C1 segment of cervical spinal cord (tissue), 14 donors: ENCODE results near the gene TMEM108.

Experiments used
- DNase-seq, 14 donors: peaks; one replicate each; lab custom pipeline; 2025; lab: John Stamatoyannopoulos, UW

The TMEM108 gene

DNA sequence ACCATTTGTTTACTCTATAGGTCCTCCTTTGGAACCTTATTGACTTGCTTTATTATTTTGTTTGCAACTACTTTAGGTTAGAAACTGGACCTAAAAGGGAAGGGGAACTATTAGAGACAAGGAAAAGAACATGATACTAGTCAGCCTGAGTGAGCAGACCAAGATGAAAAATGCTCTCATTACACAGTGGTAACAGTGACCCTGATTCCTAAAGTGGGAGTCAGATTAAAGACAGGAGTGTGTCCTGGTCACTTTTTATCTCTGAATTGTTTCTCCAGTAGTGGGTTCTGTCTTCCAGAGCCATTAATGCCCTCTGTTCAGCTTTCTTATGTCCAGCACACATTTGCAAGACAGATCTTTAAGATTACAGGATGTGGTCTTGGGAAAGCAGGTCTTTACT lies 124.1 kb downstream of the TMEM108 start:
- DNase-seq: no peak

DNA sequence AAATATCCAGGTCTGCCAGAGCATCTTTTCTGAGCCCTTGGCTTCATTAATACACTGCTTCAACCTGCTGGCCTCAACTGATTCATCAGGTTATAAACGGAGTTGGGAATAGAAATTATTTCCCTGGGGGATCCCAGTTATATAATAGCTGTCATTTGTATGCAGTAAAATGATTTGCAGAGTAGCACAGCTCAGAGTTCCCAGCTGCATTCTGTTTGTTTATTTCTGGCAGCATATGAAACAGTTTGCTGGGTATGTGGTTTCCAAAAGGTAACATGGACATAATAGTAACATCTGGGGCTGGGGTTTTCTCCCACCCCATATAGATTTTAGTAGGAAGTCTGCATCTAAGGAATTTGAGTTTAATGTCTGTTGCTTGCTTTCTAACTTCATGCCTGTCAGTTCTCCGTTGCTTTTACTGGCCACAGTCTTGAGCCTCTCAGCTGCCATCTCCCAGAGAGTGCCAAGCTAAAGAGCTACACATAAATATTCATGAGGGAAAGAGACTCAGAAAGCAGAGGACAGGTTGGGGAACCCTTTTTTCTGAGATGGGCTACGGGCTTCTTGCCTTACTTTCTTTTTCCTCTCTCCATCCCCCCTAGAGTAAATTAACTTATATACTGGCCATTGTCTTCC lies 124.6 kb downstream of the TMEM108 start:
- DNase-seq: peak in 2 of 14 donors; percentile 17 to 38

DNA sequence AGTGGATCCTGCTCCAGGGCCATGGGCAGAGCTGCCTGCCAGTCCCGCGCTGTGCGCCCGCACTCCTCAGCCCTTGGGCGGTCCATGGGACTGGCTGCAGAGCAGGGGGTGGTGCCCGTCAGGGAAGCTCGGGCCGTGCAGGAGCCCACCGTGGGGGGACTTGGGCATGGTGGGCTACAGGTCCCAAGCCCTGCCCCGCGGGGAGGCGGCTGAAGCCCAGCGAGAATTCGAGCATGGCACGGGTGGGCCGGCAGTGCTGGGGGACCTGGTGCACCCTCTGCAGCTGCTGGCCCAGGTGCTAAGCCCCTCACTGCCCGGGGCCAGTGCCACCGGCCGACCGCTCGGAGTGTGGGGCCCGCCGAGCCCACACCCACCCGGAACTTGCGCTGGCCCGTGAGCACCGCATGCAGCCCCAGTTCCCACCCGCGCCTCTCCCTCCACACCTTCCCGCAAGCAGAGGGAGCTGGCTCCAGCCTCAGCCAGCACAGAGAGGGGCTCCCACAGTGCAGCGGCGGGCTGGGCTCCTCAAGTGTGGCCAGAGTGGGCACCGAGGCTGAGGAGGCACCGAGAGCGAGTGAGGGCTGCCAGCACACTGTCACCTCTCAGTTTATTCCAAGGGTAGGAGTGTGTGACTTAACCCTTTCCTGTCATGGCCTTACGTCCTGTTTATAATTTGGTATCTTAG lies 129.3 kb downstream of the TMEM108 start:
- DNase-seq: no peak

DNA sequence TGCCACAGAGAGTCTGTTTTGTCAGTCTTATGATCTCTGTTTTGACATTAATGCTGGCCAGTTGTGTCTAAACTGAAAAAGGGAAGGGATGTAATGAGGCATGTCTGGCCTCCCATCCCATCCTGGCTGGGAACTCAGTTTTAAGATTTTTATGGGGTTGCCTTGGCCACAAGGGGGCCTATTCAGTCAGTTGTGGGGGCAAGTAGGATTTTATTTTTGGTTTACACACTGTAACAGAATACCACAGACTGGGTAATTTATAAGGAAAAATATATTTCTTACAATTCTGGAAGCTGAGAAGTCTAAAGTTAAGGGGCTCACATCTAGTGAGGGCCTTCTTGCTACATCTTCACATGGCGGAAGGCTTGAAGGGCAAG lies 129.8 kb downstream of the TMEM108 start:
- DNase-seq: no peak

DNA sequence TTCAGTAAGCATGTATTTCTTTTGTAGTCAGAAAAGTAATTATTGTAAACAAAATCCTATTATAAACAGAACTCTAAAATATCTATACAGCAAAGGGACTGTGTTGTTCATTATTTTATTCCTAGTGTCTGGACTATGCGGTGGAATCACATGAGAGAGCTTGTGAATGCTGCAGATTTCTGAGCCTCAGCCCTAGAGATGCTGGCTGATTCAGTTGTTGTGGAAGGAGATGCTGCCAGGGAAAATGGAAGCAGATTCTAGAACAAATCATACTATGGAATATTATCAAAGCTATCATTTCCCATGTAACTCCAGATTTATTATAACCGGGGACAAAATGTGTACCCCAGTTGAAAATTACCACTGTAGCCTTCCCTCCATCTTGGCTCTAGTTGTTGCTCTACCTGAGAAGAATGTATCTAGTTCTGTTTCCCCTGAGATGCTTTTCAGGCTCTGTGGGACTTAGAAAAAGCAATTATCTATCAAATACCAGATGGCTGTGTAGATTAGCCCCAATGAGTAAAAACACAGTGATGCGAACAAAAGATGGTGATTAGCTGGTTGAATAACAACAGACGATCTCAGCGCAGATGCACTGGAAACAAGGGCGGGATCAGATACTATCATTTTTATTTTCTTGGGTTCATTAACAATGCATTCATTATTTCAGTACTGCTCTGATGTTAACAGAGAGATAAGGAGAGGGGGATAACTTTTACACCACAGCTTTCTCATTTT lies 131.3 kb downstream of the TMEM108 start:
- DNase-seq: no peak

DNA sequence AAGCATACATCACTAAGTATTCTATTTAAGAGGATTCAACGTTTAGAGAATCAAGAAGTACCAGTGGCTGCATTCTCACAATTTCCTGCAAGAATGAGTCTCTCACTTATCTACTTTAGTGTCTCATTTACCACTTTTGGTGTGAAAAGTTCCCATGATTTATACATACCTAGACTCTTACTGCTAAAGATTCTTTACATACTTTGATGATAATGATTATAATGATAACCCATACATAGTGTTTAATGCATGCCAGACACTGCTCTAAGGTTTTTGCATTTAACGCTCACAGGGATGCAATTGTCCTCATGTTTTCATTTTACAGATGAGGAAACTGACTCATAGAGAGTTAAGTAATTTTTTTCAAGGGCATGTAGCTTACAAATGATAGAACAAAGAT lies 133.6 kb downstream of the TMEM108 start:
- no peak for DNase-seq

DNA sequence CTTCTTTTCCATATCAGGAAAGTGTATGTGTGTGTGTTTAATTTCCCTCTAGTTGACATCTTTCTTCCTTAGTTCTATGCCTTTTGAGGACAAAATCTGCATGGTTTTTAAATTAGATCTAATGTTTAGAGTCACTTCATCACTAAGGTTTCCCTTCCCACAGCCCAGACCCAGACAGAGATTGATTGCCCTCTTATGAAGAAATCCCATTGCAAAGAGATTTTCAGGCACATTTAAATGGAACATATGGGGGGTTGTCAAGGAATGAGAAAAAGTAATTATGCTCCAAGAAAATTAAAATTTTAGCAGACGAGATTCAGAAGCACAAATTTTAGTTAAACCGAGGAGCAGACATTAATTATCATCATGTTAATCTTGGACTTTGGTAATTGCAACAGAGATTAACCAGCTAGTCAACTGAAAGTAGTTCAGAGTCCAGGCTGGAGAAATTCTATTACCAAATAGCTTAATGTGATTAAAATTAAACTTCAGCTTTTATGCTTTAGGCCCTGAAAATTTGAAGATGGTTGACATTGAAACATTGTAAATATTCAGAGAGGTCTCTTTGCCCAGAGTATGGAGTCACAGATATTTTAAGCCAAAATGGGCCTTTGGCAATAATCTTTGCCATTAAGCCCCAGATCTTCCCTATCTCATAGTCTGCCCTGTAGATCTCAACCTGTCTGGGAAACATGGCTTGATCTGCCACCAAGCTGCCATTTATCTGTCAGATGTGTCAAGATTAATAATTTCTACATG lies 143.4 kb downstream of the TMEM108 start:
- no peak for DNase-seq

DNA sequence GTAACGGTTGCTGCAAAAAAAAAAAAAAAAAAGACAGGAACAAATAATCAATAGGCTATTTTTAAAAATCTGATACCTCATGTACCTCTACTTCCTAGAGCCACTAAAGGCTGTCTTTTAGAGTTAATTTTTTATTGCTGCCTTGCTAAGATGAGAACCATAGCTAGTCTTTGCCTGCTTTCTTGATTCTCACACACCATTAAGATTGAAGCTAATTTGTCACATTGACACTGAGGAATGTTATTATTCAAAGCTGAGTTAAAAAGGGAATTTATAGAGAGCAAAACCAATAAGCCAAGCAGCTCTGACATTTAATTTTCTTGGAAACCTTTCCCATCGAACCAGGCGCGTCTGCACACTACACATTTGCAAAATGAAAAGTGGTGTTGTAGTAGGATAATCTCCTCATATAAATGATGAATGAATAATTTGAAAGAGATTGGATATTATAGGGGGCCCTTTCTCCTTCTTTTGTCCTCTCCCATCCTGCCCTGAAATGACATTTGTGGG lies 149.7 kb downstream of the TMEM108 start:
- DNase-seq: no peak

DNA sequence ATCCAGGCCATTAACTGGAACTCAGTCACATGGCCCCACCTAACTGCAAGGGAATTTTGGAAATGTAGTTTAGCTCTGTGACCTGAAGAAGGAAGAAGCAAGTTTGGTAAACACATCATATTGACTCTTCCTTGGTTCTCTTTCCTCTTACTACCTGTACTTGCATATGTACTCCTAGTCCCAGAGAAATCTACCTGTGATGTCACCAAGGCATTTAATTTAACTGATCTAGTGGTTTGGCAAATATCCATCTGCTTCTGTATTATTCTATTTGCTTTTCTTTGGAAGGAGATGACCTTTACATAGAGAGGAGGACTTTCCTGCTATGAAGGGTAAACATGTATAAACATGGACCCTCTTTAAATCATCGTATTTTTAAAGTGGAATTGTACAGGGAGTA lies 150.8 kb downstream of the TMEM108 start:
- no peak for DNase-seq

DNA sequence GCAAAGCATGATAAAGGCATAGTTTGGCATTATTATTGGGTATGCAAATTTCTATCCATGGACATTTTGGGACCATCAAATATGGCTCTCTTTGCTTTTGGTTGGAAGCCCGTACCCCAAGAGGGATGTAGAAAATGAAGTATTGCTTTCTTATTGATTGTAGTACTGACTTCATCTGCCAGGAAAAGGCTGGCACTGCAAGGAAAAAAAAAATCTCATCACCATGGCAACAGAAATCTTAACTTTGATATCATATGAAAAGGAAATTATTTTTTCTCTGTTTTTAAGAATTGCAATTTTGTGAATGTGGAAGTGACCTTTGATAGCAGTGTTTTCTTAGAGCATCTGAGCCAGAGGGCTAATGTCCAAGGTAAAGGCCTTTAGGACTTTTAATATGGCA lies 151.7 kb downstream of the TMEM108 start:
- DNase-seq: no peak

DNA sequence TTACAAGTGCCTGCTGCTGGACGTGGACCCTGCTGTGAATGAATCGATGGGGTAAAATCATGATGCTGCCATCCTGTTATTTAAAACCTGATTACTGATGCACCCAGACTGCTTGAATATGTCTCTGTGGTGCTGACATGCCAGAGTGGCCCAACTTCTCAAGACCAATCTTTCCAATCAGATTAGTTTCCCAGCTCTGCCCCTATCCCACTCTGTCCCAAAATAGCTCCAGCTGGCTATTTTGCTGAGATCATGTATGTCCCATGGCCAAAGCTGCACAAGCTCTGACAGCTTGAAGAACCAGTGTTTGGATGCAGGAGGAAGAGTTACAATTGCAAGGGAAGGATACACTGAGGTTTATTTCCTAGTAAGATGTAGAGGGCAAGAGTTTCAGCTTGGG lies 153.6 kb downstream of the TMEM108 start:
- DNase-seq: no peak

DNA sequence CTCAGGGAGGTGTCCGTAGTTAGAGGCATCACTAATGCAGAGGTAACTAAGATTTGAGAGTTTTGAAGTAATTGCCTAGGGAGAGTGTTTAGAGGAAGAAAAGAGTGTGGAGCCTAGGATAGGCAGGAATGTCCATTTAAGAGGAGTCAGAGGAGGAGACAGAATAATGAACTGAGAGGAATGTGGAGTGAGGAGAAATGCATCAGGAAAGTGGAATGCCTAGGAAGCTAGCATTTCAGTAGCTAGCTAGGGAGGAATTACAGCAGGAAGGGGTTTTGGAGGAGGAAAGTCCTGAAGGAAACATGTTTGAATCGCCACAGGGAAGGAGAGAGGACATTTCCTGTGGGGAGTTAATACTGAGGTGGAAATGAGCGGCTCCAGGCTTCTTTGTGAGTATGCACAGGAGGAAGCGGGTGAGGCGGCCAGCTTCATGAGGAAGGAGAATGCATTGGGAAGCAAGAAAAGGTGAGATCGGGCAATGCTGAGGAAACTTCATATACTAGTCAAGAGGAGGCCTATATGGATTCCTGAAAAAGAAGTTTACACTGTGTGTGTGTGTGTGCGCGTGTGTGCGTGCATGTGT lies 154.3 kb downstream of the TMEM108 start:
- no peak for DNase-seq

DNA sequence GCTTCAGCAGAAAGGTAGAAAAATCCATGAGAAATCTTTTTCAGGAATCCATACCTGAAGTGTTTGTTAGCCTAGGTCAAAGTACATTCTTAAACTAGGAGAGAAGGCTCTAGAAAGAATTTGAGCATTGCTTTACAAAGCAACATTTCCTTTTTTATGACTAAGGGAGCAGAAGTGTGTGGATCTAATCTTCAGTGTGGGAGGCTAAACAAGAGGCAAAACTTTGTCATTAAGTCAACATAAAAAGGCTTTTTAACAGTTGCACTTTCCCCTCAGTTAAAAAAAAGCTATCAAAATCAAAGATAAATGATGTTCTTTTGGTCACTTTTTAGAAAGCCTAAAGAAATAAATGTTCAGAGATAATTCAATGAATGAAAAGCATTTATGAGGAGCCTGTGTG lies 154.8 kb downstream of the TMEM108 start:
- no peak for DNase-seq

DNA sequence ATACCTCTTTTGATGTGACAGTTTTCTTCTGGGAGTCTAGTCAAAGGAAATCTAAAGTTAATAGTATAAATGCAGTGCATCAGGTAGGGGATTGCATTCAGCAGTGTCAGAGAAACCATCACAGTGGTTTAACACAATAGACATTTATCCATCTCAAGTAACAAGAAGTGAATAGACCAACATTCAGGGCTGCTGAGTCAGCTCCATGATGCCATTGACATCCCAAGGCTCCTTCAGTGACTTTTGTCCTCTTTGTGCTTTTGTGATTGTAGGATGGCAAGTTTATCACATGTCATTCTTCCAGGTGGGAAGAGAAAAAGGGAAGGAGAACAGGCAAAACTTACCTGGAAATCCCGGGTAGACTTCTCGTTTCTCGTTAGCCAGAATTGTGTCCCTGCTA lies 158.3 kb downstream of the TMEM108 start:
- DNase-seq: no peak

DNA sequence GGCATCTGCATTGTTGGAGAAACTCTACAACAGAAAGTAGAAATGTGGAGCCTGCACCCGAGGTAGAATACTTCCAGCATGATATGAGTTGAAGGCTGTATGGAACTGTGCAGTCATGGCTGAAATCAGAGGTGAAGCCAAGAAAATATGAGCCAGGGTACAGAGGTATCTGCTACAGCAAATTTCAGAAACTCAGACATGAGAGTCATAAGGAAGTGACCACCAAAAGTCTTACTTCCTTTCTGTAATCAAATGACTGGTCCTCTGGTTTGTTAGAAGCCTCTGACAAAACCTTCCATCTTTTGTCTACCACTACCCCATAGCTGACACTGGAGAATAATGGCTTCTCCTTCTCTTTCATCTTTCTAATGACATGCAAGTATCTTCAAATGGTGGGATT lies 159.4 kb downstream of the TMEM108 start:
- DNase-seq: no peak

DNA sequence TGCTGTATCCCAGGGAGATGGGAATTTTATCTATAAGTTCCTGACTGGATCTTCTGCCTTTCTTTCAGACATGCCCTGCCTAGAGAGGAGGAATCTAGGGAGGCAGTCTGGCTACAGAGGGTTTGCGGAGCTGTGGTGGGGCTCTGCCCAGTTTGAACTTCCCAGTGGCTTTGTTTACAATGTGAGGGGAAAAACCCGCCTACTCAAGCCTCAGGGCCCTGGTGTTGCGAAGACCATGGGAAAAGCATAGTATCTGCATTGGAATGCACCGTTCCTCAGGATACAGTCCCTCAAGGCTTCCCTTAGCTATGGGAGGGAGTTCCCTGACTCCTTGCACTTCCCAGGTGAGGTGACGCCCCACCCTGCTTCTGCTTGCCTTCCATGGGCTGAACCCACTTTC lies 168.7 kb downstream of the TMEM108 start:
- no peak for DNase-seq

DNA sequence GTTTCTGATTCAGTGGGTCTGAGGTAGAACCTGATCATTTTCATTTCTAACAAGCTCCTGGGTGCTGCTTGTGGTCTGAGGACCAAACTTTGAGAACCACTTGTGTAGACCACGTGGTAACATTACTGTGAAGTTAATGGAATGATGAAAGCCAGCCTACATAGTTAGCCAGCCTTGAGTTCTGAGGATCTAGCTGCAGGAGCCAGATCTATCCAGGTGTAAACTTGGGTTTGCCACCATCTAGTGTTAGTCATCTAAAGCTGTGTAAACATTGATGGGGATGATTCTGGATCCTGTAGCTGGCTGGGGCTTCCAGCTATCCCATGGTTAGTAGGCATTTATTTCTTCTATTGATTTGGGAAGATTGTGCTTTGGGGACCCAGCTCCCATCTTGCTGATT lies 170.0 kb downstream of the TMEM108 start:
- no peak for DNase-seq

DNA sequence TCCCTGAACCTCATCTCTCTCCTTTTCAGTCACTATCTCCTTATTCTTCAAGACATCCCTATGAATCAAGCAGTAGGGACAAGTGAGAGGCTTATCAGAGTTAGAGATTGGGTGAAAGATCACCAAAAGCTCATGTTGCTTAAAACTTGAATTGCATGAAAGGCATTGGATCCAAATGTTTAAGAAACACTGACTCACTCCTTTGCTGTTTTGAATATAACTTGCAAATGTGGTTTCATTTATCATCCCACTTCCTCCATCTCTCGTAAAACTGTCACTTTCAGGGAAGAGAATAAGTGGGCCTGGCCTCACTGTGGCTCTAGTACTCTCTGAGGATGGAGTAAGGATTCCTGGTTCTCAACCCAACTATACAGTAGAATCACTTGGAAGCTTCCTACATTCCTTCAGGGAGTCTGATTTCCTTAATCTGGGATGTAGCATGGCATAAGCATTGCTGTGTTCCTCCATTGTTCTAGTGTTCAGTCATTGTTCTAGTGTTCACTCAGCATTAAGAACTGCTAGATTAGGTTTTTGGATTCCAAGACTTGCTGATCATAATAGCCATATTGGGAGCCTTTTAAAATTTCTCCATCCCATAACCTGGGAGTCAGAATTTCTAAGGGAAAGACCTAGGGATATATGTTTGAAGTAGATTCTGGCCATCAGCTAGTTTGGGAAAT lies 171.8 kb downstream of the TMEM108 start:
- DNase-seq: no peak

DNA sequence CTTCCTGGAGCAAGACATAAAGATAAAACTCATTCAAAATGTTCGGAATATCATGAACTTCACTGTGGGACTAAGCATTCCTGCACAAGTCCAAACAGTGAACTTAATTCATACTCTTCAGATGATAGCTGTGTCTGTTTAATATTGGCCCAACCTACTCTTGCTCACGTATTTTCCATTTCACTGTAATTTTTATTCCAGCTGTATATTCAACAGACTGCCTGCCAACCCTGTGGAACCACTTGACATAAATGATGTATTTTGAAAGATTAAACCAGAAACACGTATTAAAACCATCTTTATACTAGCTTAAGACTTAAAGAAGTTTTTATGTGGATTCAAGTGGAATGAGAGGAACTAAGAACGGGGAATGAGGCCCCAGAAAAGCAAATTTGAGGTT lies 172.5 kb downstream of the TMEM108 start:
- no peak for DNase-seq

DNA sequence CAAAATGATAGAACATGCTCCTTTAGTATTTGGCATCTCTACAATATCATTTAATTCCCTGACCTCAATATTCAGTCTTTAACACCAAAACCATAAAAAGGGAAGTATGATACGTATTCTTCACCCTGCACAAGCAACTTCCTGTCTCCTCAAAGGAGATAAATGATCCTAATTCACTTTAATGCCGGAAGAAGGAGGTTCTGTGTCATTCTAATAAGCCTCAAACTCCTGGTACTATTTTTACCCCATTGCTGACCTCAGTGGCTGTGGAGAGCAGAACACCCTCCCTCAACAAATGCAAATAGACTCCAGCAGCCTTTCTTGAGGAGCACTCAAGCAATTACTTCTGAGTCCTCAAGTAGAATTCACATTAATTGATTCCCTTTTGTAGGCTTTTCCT lies 173.3 kb downstream of the TMEM108 start:
- DNase-seq: no peak

DNA sequence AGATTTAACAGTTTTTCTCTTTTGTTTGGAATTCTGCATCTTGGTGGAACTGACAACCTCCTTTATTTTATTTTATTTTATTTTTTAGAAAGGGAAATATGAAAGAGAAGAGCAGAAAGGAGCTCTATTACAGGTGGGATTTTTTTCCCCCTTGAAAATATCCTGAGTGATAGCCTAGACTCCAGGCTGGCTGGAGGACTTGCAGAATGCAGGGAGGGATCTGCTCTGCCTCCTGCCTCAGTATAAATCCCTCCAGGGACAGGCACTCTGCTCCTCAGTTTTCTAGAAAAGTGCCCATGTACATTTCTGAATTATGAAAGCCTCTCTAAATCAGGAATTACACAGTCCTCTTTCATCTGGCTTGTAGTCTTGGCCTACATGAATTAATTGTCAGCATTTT lies 173.7 kb downstream of the TMEM108 start:
- DNase-seq: no peak
